RWPE2 (cell line): Measurements from ENCODE around the gene GYS1.
"Not testable (repeated sequence)": the region's sequence is repeated elsewhere in the genome, so short reads cannot be mapped to it uniquely, and the experiment has no call there.

ENCODE experiments used
- ATAC-seq: fragments of 200-7000 bp; cut with Tn5 transposase; 3 replicates; pipeline ENCODE4 v1.9.1; 2021; ENCODE audit warnings: low read depth
- DNase-seq: peaks from one replicate; pipeline ENCODE4 v3.0.0-alpha.2; 2020; ENCODE audit warnings: low spot score
- H3K27ac ChIP-seq: fragments of 450-650 bp; 2 replicates; pipeline ENCODE4 v1.5.1; 2017; ENCODE audit warnings: mild to moderate bottlenecking; ENCODE audit not compliant: poor library complexity, severe bottlenecking
- H3K27me3 ChIP-seq: fragments of 250-450 bp; sonication (Bioruptor Pico); 2 replicates; pipeline ENCODE4 v1.5.1; 2021; ENCODE audit warnings: mild to moderate bottlenecking, moderate library complexity; ENCODE audit not compliant: insufficient read depth, poor library complexity, severe bottlenecking
- H3K36me3 ChIP-seq: fragments of 250-450 bp; sonication (Bioruptor Pico); 2 replicates; pipeline ENCODE4 v1.5.1; 2020; ENCODE audit warnings: low read depth, mild to moderate bottlenecking, moderate library complexity
- H3K4me1 ChIP-seq: fragments of 250-450 bp; sonication (Bioruptor Pico); 2 replicates; pipeline ENCODE4 v1.5.1; 2021; ENCODE audit warnings: mild to moderate bottlenecking, moderate library complexity; ENCODE audit not compliant: insufficient read depth, poor library complexity, severe bottlenecking
- H3K4me3 ChIP-seq: fragments of 250-450 bp; sonication (Bioruptor Pico); 2 replicates; pipeline ENCODE4 v1.5.1; 2021; ENCODE audit warnings: mild to moderate bottlenecking, moderate library complexity; ENCODE audit not compliant: severe bottlenecking
- H3K9me3 ChIP-seq: fragments of 250-450 bp; sonication (Bioruptor Pico); 2 replicates; pipeline ENCODE4 v1.5.1; 2021; ENCODE audit warnings: mild to moderate bottlenecking, moderate library complexity; ENCODE audit not compliant: severe bottlenecking
- TF ChIP-seq, protein P1 (sequence below): fragments of 450-650 bp; IDR thresholded peaks from one replicate; pipeline ENCODE4 v1.5.1; 2017; ENCODE audit warnings: mild to moderate bottlenecking, moderate library complexity; ENCODE audit not compliant: poor library complexity, severe bottlenecking

Gene GYS1

DNA sequence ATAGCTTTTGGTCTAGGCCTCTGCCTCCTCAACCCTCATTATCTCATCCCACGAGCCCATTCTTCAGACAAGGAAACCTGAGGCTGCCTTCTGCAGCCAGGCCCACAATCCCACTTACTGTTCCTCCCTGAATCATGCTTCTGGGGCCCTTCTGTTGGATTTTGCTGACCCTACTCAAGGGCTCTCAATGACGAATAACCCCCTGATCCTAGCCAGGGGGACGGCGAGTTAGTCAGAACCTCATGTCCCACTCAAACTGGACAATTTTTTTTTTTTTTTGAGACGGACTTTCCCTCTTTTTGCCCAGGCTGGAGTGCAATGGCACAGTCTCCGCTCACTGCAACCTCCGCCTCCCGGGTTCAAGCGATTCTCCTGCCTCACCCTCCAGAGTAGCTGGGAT lies 29.0 kb upstream of the GYS1 start:
- no peaks in the 10 kb centered on the region for H3K27me3 ChIP-seq
- no peaks in the 10 kb centered on the region for H3K9me3 ChIP-seq
- no peaks in the 10 kb centered on the region for H3K4me1 ChIP-seq
- TF ChIP-seq, protein P1, sequence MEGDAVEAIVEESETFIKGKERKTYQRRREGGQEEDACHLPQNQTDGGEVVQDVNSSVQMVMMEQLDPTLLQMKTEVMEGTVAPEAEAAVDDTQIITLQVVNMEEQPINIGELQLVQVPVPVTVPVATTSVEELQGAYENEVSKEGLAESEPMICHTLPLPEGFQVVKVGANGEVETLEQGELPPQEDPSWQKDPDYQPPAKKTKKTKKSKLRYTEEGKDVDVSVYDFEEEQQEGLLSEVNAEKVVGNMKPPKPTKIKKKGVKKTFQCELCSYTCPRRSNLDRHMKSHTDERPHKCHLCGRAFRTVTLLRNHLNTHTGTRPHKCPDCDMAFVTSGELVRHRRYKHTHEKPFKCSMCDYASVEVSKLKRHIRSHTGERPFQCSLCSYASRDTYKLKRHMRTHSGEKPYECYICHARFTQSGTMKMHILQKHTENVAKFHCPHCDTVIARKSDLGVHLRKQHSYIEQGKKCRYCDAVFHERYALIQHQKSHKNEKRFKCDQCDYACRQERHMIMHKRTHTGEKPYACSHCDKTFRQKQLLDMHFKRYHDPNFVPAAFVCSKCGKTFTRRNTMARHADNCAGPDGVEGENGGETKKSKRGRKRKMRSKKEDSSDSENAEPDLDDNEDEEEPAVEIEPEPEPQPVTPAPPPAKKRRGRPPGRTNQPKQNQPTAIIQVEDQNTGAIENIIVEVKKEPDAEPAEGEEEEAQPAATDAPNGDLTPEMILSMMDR: no peak
- H3K36me3 ChIP-seq: no peaks in the 10 kb centered on the region
- no peak overlapping the region for H3K4me3 ChIP-seq
- DNase-seq: no peak
- H3K27ac ChIP-seq: no peak overlapping the region
- no peak for ATAC-seq

DNA sequence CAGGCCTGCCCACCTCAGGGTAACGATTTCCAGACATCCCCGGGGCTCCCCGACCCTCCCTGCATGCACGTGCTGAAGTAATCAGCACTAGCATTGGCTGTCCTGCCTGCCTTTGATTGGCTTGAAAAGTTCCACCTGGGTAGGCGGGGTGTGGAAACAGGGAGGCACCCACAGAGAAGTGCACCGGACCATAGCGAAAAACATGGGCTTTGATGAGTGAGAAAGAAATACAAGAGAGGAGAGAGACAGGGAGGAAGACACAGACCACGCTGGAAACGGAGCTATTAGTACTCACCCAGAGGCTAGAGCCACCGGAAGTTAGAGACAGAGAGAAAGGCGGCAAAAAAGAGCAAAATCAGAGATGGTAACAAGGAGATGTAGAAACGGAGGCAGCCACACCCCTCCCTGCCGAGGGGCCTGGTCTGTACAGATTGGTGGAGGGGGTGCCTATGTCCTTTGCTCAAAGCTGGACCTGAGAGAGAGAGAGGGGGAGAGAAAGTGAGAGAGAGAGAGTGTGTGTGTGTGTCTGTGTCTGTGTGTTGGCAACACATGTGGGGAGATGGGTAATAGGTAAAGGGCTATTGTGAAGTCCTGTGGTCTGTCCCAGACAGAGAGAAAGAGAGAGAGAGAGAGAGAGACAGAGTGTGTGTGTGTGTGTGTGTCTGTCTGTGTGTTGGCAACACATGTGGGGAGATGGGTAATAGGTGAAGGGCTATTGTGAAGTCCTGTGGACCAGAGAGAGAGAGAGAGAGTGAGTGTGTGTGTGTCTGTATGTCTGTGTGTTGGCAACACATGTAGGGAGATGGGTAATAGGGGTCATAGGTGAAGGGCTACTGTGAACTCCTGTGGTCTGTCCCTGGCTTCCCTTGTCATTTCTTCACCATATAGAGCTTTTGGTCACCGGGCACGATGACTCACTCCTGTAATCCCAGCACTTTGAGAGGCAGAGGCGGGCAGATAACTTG lies 28.1 kb upstream of the GYS1 start:
- no peak for ATAC-seq
- no peak for DNase-seq
- TF ChIP-seq, protein P1: no peak
- H3K4me3 ChIP-seq: no peak overlapping the region
- H3K9me3 ChIP-seq: no peaks in the 10 kb centered on the region
- no peaks in the 10 kb centered on the region for H3K36me3 ChIP-seq
- H3K27ac ChIP-seq: no peak overlapping the region
- H3K27me3 ChIP-seq: no peaks in the 10 kb centered on the region
- no peaks in the 10 kb centered on the region for H3K4me1 ChIP-seq

DNA sequence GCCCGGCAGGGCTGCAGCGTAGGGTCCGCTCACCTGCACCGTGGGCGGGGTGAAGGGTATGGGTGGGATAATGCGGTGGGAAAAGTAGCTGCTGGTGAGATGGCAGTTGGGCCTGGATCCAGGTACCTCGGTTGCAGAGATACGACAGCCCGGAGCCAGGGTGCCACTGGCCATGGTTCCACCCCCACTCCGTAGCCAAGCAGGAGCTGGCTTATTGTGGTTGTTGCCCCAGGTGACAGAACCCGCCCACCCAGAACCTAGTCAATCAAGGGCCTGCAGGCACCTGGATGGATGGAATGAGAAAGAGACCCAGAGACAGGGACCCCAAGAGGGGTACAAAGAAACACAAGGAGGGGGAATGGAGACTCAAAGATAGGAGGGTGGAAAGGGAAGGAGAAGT lies 27.2 kb upstream of the GYS1 start:
- TF ChIP-seq, protein P1: no peak
- DNase-seq (no peak), ATAC-seq (no peak)
- Histone ChIP-seq H3K27ac (no peak overlapping the region), H3K4me3 (no peak overlapping the region), H3K4me1 (no peaks in the 10 kb centered on the region), H3K27me3 (no peaks in the 10 kb centered on the region), H3K36me3 (no peaks in the 10 kb centered on the region), H3K9me3 (no peaks in the 10 kb centered on the region)

DNA sequence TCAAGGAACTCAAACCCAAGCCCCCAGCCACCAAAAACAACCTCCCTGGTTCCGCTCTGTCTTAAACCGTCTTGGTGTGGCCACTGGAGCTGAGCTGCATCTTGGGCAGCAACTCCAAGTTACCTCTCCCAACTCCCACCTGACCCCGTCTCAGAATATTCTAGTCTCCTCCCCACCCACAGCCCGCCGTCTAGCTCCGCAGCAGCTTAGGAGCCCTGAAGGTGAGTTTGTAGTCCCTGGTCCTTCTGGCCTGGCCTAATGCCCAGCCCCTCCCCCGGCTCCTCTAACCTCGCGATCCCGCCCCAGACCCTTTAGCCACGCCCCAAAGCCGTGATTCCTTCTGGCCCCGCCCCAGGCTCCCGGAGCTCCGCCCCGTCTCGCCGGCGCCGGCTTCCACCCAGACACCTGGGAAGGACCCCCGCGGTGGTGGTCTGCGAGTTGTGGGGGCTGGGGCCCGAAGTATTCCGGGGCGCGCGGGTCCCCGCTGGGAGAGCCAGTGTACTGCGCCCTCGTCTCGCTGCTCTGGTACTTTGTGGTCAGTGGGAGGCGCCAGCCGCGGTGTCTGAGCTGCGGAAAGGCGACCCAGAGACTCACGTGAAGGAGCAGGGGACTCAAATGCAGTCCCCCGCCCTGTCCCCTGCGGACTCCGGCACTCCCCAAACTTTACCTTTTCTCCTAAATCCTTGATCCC lies 26.3 kb upstream of the GYS1 start:
- Histone ChIP-seq H3K4me1 (no peaks in the 10 kb centered on the region), H3K27me3 (no peaks in the 10 kb centered on the region), H3K27ac (peak overlapping the region; percentile 64), H3K4me3 (peak overlapping the region; percentile 41), H3K36me3 (peaks cover 7% of the 10 kb centered on the region), H3K9me3 (no peaks in the 10 kb centered on the region)
- peak; percentile 84 for DNase-seq
- TF ChIP-seq, protein P1: peak; percentile 11
- ATAC-seq: peak; percentile 63

DNA sequence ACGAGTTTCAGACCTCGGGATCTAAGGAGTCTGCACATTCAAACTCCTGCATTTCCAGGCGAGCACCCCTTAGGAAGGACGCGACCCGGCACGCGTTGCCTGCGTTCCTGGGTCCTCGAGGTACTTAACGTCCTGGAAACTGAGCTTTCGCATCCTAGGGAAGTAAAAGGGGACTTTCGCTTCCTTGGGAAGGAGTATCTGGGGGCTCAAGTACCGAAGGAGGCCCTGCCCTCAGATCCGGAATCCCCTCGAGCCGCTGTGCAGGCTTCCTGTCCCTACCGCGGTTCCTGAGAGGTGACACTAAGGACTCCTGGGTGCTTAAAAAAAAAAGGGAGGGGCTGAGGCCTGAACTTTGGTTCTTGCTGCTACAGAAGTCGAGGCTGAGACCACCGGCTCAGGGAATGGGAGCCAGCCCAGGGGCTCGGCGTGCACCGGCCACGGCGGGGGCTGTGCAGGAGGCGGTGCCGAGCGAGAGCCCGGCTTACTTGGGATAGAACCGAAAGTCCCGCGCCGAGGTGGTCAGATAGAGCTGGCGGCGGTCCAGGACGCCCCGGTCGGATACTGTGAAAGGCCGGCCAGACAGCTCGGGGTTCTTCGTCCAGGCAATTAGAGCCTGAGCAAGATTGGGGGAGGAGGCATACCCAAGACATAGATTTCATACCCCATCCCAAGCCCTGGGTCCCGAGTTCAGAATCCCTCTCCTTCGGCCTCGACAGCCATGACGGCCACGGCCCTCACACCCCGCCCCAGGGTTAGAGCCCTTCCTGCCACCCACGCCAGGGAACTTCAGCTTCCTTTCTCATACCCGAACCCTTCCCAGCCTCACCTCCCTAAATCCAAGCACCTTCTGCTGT lies 25.5 kb upstream of the GYS1 start:
- not testable (repeated sequence) for H3K36me3 ChIP-seq, DNase-seq, H3K9me3 ChIP-seq, H3K4me1 ChIP-seq, H3K27me3 ChIP-seq
- ATAC-seq: peak; percentile 5; the same call in 2 of the 3 replicates
- peak overlapping the region; percentile 41 for H3K4me3 ChIP-seq
- peak overlapping the region; percentile 64 for H3K27ac ChIP-seq
